ENCODE data around the gene ACKR4. TPM values are rescaled to one million over a fixed set of nuclear protein-coding genes. Genes with fewer than 3 reads are reported as not detected.

The ACKR4 gene
- total RNA-seq, 1 donor from 2014 or later, result 8.0 TPM

DNA sequence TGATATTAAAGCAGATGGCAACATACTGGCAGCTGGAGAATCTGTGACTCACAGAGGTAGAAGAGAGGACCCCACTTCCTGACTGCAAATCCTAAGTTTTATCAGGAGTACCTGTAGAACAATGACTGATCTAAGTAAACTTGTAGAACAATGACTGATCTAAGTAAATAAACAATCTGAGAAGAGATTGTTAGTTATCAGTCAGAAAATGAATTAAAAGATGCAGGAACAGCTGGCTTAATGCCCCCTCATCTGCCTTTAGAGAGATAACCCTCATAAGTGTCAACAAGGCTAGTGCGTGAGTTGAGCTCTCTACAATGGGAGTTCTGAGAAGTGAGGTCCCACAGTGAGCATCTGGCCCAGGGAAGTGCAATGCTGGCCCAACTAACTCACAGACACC lies 48.0 kb downstream of the ACKR4 start:
- intact Hi-C loops (cut with DNase I), result no loop called here
- TF ChIP-seq, protein P1, sequence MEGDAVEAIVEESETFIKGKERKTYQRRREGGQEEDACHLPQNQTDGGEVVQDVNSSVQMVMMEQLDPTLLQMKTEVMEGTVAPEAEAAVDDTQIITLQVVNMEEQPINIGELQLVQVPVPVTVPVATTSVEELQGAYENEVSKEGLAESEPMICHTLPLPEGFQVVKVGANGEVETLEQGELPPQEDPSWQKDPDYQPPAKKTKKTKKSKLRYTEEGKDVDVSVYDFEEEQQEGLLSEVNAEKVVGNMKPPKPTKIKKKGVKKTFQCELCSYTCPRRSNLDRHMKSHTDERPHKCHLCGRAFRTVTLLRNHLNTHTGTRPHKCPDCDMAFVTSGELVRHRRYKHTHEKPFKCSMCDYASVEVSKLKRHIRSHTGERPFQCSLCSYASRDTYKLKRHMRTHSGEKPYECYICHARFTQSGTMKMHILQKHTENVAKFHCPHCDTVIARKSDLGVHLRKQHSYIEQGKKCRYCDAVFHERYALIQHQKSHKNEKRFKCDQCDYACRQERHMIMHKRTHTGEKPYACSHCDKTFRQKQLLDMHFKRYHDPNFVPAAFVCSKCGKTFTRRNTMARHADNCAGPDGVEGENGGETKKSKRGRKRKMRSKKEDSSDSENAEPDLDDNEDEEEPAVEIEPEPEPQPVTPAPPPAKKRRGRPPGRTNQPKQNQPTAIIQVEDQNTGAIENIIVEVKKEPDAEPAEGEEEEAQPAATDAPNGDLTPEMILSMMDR (IDR thresholded peaks at IDR 0.05), result no peak

DNA sequence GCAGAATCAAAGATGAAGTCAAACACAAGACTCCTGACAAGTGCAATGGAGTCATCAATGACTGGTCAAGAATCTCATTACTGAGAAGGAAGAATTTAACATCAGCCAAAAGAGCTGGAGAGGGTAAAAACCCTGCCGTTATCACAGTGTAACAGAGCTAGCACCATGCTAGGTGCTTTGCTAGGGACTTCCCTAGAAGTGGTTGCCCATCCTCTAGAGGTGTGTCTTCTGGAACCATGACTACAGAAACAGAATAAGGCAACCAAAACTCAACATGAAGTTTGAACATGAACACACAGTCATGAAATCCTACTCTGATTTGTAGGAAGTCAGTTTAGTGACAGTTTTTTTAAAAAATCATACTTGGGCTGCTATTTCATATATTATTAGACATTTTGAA lies 53.1 kb downstream of the ACKR4 start:
- intact Hi-C loops (cut with DNase I), result no loop called here
- no peaks in the 10 kb centered on the region for H3K27me3 ChIP-seq
- no peaks in the 10 kb centered on the region for H3K36me3 ChIP-seq
- no peak overlapping the region for H3K27ac ChIP-seq
- TF ChIP-seq, protein P1 (IDR thresholded peaks at IDR 0.05), result no peak
- no peak overlapping the region for H3K4me3 ChIP-seq
- DNase-seq, result no peak
- H3K4me1 ChIP-seq, result peaks cover 5% of the 10 kb centered on the region
- H3K9me3 ChIP-seq, result no peaks in the 10 kb centered on the region
- no peak for ATAC-seq

More for the DNA sequence above, 48.0 kb downstream of the ACKR4 start:
- no peak overlapping the region for H3K4me3 ChIP-seq
- no peak for DNase-seq
- H3K36me3 ChIP-seq, result peaks cover 4% of the 10 kb centered on the region
- H3K4me1 ChIP-seq, result no peaks in the 10 kb centered on the region
- no peak overlapping the region for H3K27ac ChIP-seq
- no peak for ATAC-seq
- no peaks in the 10 kb centered on the region for H3K27me3 ChIP-seq
- no peaks in the 10 kb centered on the region for H3K9me3 ChIP-seq

Other genes with a start within 250 kb of the ACKR4 start
- 44.8 TPM for gene DNAJC13, start 179.8 kb upstream of the ACKR4 start, total RNA-seq
- 19.1 TPM for gene ACAD11, start 62.5 kb downstream of the ACKR4 start, total RNA-seq
- 35.1 TPM for gene UBA5, start 63.1 kb downstream of the ACKR4 start, total RNA-seq
- 33.7 TPM for gene NPHP3, start 125.1 kb downstream of the ACKR4 start, total RNA-seq